Epidermal melanocyte (primary cell): ENCODE results near the gene HNRNPA0.
"Not testable (repeated sequence)": the region's sequence is repeated elsewhere in the genome, so short reads cannot be mapped to it uniquely, and the experiment has no call there.

Source experiments
- DNase-seq: peaks from one replicate; pipeline ENCODE4 v3.0.0; 2011; ENCODE audit warnings: low spot score; ENCODE audit not compliant: insufficient read length

Gene HNRNPA0

GRCh38 chr5:137754188-137754960 lies at the start of gene HNRNPA0:
Gene HNRNPA0 (minus strand): TSS chr5:137754363. CDS start chr5:137754066, 297 bp downstream.
- peak; percentile 87 for DNase-seq

- DNase-seq = no peak
Measured at GRCh38 chr5:137802282-137803210, 48.4 kb upstream of the HNRNPA0 start.

GRCh38 chr5:137800700-137801411 lies 46.7 kb upstream of the HNRNPA0 start:
- DNase-seq = no peak

- DNase-seq = no peak
Measured at GRCh38 chr5:137796279-137796678, 42.1 kb upstream of the HNRNPA0 start.

GRCh38 chr5:137794863-137795262 lies 40.7 kb upstream of the HNRNPA0 start:
- no peak for DNase-seq

GRCh38 chr5:137792303-137792702 lies 38.1 kb upstream of the HNRNPA0 start:
- no peak for DNase-seq

GRCh38 chr5:137791799-137792198 lies 37.6 kb upstream of the HNRNPA0 start:
- DNase-seq = no peak

- no peak for DNase-seq
Measured at GRCh38 chr5:137791387-137791786, 37.2 kb upstream of the HNRNPA0 start.

- DNase-seq = not testable (repeated sequence)
Measured at GRCh38 chr5:137788560-137788959, 34.4 kb upstream of the HNRNPA0 start.

GRCh38 chr5:137782984-137783536 lies 28.9 kb upstream of the HNRNPA0 start:
- no peak for DNase-seq

GRCh38 chr5:137782055-137782454 lies 27.9 kb upstream of the HNRNPA0 start:
- DNase-seq = no peak

- peak; percentile 20 for DNase-seq
Measured at GRCh38 chr5:137778772-137779564, 24.8 kb upstream of the HNRNPA0 start.

GRCh38 chr5:137767937-137768336 lies 13.8 kb upstream of the HNRNPA0 start:
- not testable (repeated sequence) for DNase-seq

- no peak for DNase-seq
Measured at GRCh38 chr5:137761566-137761965, 7.4 kb upstream of the HNRNPA0 start.

GRCh38 chr5:137760719-137761516 lies 6.8 kb upstream of the HNRNPA0 start:
- DNase-seq = no peak

GRCh38 chr5:137760294-137760693 lies 6.1 kb upstream of the HNRNPA0 start:
- no peak for DNase-seq

- no peak for DNase-seq
Measured at GRCh38 chr5:137758715-137759306, 4.6 kb upstream of the HNRNPA0 start.

- DNase-seq = no peak
Measured at GRCh38 chr5:137758121-137758520, 4.0 kb upstream of the HNRNPA0 start.

GRCh38 chr5:137757634-137758033 lies 3.5 kb upstream of the HNRNPA0 start:
- no peak for DNase-seq
